Stimulated activated naive CD4-positive, alpha-beta T cell (primary cell): ENCODE measurements around the gene OR4E1.
"Not testable (repeated sequence)": the region's sequence is repeated elsewhere in the genome, so short reads cannot be mapped to it uniquely, and the experiment has no call there.

ENCODE experiments used
- DNase-seq, 6 experiments: peaks; one replicate each; lab custom pipeline; 2025; lab: John Stamatoyannopoulos, UW

OR4E1 gene

GRCh38 chr14:21653331-21653885 is 20.2 kb downstream of the OR4E1 start, which contains the start of gene OR4E2:
TSS of gene OR4E2 (plus strand) at chr14:21653835. CDS start at chr14:21665083, 11,248 bp downstream.
- no peak for DNase-seq

GRCh38 chr14:21652209-21652808 is 21.3 kb downstream of the OR4E1 start:
- DNase-seq = no peak

GRCh38 chr14:21647380-21647779 is 26.2 kb downstream of the OR4E1 start:
- no peak for DNase-seq

GRCh38 chr14:21643407-21643806 is 30.2 kb downstream of the OR4E1 start:
- DNase-seq = no peak

- DNase-seq = no peak
Observed at GRCh38 chr14:21642683-21643082, 30.9 kb downstream of the OR4E1 start.

GRCh38 chr14:21634840-21635239 is 38.8 kb downstream of the OR4E1 start, which contains the start of gene OR10G2:
TSS of gene OR10G2 (minus strand) at chr14:21634940. CDS start at chr14:21634842, 98 bp downstream.
- no peak for DNase-seq

- DNase-seq = no peak
Observed at GRCh38 chr14:21631084-21631483, 42.5 kb downstream of the OR4E1 start.

GRCh38 chr14:21630503-21630902 is 43.1 kb downstream of the OR4E1 start:
- DNase-seq = not testable (repeated sequence)

GRCh38 chr14:21626491-21627230 is 47.0 kb downstream of the OR4E1 start:
- DNase-seq = no peak
